Activated CD8-positive, alpha-beta memory T cell treated with anti-CD3 and anti-CD28 coated beads for 24 hours (primary cell): ENCODE measurements around the gene ZBTB16.

Experiments used
- DNase-seq: peaks from one replicate; pipeline ENCODE4 v3.0.0-alpha.2; 2020

ZBTB16 gene

GRCh38 chr11:114270531-114271270 lies 211.2 kb downstream of the ZBTB16 start:
- peak; percentile 37 for DNase-seq

- DNase-seq, result no peak
Measured at GRCh38 chr11:114271316-114271715, 211.8 kb downstream of the ZBTB16 start.

- DNase-seq, result peak; percentile 30
Measured at GRCh38 chr11:114272311-114272710, 212.8 kb downstream of the ZBTB16 start.

DNA sequence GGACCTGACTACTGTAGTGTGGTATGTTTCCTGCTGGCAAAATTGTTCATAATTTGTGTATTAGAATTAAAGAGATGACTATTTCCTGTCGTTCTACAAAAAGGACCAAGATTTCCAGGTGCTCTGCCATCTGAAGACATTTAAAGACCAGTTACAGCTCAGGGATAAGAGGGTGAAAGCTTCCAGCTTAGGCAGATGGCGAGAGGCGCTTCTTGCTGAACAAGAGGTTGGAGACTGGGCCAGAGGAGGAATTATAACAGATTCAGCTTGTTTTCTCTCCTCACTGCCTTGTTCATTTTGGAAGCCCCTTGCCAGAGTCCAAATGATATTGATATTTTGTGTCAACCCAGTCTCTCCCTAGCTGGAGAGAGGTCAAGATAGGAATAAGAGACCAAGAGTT lies 213.6 kb downstream of the ZBTB16 start:
- peak; percentile 0 for DNase-seq

GRCh38 chr11:114273890-114274635 lies 214.6 kb downstream of the ZBTB16 start:
- peak; percentile 21 for DNase-seq

DNA sequence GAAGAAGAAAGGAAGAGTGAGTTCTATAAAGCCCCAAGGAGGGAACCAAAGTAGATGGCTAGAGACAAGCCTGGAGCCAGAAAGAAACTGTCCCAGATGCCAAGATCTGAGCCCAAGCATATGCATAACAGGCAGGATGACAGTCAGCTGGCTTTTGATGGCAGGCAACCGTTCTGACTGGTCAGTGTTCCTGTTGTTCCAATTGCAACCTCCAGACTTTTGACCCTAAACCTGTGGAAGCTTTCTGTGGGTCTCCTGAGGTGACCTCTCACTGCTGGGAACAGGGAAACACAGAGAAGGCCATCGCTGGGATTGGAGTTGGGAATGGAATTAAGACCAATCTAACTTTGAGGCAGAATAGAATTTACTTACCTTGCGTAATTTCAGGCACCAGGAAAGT lies 215.1 kb downstream of the ZBTB16 start:
- peak; percentile 1 for DNase-seq

DNA sequence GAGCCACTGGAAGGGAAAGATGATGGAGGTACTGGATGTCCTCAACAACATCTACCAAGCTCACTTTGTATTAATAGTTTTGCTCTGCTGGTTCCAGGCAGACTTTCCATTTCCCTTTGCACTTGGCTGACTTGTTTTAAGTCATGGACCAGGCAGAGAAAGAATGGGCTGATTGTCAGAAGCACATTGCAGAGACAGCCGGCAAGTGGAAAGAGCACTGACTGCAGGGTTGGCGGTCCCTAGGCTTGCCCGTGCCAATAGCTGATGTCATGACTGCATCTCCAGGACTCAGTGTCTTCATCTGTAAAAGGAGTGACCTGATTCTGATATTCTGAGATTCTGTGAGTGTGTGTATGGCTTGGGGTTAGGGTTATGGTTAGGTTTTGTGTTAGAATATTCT lies 215.8 kb downstream of the ZBTB16 start:
- DNase-seq, result peak; percentile 9

GRCh38 chr11:114276077-114276476 lies 216.6 kb downstream of the ZBTB16 start:
- peak; percentile 19 for DNase-seq

GRCh38 chr11:114277637-114278341 lies 218.3 kb downstream of the ZBTB16 start:
- peak; percentile 7 for DNase-seq

DNA sequence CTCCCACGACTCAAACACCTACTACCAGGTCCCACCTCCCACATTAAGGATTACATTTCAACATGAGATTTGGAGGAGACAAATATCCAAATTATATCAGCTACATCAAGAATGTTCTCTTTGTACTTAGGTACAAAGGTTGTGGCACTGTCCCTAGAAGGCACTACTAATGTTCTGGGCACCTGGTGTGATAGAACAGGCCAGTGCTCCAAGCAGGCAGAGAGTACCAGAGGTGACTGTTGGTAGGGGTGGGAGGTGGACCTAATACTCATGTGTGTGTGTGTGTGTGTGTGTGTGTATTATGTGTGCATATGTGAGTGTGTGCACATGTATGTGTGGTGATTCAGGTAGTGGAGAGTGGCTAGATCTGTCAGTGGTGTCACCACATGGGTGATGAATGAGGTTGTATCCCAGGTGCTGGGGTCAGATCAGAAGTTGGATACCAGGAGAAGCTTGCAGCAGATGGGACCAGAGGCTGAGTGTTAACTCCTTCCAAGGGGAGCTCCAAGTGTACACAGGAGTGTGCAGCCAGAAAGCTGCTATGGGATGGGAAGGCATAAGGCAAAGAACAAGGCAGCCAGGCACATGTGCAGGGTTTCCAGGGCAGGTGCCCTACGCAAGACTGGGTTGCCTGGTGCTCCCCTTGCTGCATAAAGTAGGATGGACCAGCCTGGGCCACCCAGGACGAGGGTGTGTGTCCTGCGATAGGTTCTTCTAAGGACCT lies 219.0 kb downstream of the ZBTB16 start:
- DNase-seq, result no peak

DNA sequence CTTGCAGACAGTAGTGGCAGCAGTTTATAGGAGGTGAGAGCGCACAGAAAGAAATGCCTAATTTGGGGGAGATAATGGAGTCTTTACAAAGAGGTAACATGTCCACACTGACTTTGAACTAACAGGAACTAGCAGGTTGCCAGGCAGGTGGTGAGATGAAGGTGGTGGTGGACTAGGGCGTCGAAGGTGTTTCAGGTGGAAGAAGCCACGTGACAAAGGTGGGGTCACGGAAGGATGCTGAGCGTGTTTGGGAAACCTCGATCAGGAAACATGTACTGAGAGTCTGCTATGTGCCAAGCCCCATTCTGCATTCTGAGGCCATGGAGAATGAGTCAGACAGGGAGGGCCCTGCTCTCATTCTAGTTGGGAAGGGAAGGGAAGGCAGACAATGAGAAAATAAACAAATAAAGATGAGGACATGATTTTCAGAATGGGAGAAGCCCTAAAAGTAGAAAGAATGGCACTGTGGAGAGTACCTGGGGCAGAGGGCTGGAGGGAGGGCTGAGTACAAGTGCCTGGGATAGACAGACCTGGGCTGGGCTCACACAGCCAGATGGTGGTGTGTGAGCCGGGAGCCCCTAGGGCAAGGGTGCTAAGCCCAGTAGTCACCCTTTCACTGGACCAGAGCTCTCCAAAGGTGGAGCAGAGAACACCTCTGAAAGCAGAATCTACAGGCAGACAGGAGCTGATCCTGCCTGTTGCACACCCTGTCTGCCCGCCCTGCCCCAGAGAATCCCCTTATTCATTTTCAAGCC lies 220.5 kb downstream of the ZBTB16 start:
- no peak for DNase-seq

DNA sequence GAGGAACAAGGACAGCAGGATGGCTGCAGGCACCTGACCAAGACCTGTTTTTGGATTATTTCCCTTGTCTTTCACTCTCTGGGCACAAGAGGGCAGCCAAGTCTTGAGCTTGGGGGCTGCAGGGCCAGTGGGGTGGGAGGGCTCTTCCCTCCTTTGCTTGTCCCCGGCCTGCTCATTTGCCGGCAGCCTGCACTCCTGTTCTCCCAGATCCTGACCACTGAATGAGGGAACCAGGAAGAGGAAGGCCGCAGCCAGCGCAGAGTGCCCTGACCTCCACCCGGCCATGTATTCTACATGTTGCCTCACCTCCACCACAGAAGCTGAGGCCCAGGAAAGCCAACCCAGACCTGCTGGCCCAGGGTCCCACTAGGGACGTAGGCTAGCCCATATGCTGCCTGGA lies 221.2 kb downstream of the ZBTB16 start:
- no peak for DNase-seq

GRCh38 chr11:114281388-114281956 lies 222.0 kb downstream of the ZBTB16 start:
- no peak for DNase-seq

DNA sequence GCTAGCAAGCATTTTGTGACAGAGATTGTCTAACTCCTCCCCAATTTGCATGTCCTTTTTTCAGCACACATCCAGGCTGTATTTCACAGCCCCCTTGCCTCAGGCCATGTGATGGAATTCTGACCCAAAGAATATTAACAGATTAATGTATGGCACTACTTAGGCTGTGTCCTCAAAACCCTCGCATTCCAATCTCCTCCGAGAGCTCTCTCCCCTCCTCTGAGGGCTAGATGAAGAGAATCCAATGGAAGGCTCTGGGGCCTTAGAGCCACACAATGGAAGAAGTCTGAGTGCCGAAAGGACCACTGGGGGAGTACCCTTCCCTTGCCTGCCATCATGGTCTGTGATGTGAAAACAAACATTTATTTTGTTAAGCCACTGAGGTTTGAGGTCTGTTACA lies 223.0 kb downstream of the ZBTB16 start:
- DNase-seq, result no peak

DNA sequence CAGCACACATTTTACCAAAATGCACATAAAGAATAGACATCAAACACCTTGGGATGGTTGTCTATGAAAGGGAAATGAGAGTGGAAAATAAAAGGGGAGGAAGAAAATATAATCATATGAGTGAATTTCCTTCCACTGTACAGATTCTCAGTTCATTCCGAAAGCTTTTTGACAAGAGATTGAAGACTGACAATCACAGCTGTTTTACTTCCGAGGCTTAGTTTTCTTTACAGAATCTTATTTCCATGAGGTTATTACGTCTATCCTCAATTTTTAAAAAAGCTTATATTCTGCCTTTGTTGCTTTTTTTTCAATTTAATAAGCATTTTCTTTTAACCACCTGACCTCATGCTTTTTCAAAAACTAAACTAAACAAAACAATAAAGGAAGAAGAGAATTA lies 223.9 kb downstream of the ZBTB16 start:
- no peak for DNase-seq

DNA sequence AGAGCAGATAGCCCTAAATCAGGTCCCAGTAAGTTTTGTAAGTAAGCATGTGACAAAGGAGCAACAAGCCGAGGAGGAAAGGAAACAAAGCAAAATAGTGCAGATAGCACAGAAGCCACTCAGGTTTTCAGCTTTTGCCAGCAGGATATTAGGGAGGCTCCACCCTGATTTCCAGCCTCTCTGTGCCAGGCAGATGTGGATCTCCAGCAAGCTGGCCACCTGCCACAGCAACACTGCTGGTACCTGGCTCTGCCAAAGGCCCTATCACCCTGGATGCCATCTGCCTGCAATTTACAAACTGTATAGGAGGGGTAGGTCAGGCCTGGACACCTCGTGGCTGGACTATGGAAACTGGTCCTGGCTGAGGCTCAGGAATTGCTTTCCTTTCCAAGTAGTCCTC lies 224.5 kb downstream of the ZBTB16 start:
- no peak for DNase-seq

- no peak for DNase-seq
Measured at GRCh38 chr11:114284914-114285313, 225.4 kb downstream of the ZBTB16 start.

- DNase-seq, result no peak
Measured at GRCh38 chr11:114285599-114285998, 226.1 kb downstream of the ZBTB16 start.

DNA sequence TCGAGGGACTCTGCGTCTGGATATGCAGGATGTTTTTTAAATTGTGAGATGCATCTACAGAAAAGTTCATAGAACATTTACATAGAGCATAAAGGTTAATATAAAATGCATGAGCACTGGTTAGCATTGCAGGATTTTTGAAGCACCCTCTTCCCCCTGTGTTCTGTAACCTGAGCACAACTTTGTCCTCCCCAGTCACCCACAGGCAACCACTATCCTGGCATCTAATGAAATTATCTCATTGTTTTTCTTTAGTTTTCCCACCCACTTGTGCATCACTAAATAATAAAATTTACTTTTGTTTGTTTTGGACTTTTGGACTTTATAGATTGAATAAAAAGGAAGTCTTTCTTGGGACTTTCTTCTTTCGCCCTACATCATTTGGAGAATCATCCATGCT lies 226.7 kb downstream of the ZBTB16 start:
- DNase-seq, result no peak

DNA sequence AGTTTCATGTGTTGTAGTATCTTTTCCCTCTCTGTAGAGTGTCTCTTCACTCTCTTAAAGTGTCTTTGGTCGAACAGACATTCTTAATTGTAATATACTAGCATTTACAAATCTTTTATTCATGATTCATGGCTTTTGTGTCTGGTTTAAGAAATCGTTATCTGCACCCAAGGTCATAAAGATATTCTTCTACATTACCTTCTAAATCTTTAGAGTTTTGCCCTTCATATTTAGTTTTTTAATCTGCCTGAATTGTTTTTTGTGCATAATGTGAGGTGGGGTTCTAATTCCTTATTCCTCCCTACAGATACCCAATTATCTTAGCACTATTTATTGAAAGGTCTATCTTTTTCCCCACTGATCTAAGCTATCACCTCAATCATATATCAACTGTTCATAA lies 227.6 kb downstream of the ZBTB16 start:
- DNase-seq, result no peak

- no peak for DNase-seq
Measured at GRCh38 chr11:114288136-114288535, 228.6 kb downstream of the ZBTB16 start.

GRCh38 chr11:114289779-114290178 lies 230.3 kb downstream of the ZBTB16 start:
- DNase-seq, result no peak
